Esophagus (tissue), 2 donors: ENCODE measurements around the gene FAM186B. TPM values are rescaled to one million over a fixed set of nuclear protein-coding genes. Genes with fewer than 3 reads are reported as not detected.

Experiments
- H3K27ac ChIP-seq, 2 donors: one replicate each; pipeline ENCODE4 v1.5.1; 2013; ENCODE audit warnings: low read depth in 2 of 2, mild to moderate bottlenecking in 2 of 2, inconsistent platforms in 1 of 2, low read length in 1 of 2, moderate library complexity in 1 of 2
- H3K27me3 ChIP-seq, 2 donors: one replicate each; pipeline ENCODE4 v1.6.1; 2013; ENCODE audit warnings: low read length in 2 of 2, control low read depth in 1 of 2, mild to moderate bottlenecking in 1 of 2; ENCODE audit not compliant: insufficient read depth in 2 of 2, control insufficient read depth in 1 of 2
- H3K36me3 ChIP-seq, 2 donors: one replicate each; pipeline ENCODE4 v1.6.1; 2013; ENCODE audit warnings: low read length in 1 of 2; ENCODE audit not compliant: control insufficient read depth in 2 of 2, insufficient read depth in 2 of 2
- H3K4me1 ChIP-seq, 2 donors: one replicate each; pipeline ENCODE4 v1.6.1; 2013; ENCODE audit warnings: low read length in 1 of 2; ENCODE audit not compliant: control insufficient read depth in 2 of 2, insufficient read depth in 2 of 2
- H3K4me3 ChIP-seq, 2 donors: one replicate each; pipeline ENCODE4 v1.5.1; 2013; ENCODE audit warnings: low read length in 2 of 2, mild to moderate bottlenecking in 2 of 2, low read depth in 1 of 2, moderate library complexity in 1 of 2
- H3K9me3 ChIP-seq, 2 donors: one replicate each; pipeline ENCODE4 v1.6.1; 2013; ENCODE audit warnings: mild to moderate bottlenecking in 2 of 2, low read depth in 1 of 2, low read length in 1 of 2, moderate library complexity in 1 of 2; ENCODE audit not compliant: control insufficient read depth in 2 of 2, insufficient read depth in 1 of 2
- WGBS, 2 donors: extraction: QIAGEN DNeasy Blood & Tissue Kit; methylation state at CpG; one replicate each; pipeline ENCODE4 v1.1.7; 2013; 5-methylcytosine and 5-hydroxymethylcytosine counted together
- polyA plus RNA-seq, 2 donors: library from polyadenylated mRNA; stranded (reverse); fragments of 200-250 nt; gene quantifications; one replicate each; pipeline ENCODE4 v1.2.3, GENCODE V29; 2013
- donor health status: healthy with polysubstance abuse.
- donor health status: Bipolar disorder and iron deficiency.

The FAM186B gene
- polyA plus RNA-seq, 2 donors, result 0.08 to 0.09 TPM

DNA sequence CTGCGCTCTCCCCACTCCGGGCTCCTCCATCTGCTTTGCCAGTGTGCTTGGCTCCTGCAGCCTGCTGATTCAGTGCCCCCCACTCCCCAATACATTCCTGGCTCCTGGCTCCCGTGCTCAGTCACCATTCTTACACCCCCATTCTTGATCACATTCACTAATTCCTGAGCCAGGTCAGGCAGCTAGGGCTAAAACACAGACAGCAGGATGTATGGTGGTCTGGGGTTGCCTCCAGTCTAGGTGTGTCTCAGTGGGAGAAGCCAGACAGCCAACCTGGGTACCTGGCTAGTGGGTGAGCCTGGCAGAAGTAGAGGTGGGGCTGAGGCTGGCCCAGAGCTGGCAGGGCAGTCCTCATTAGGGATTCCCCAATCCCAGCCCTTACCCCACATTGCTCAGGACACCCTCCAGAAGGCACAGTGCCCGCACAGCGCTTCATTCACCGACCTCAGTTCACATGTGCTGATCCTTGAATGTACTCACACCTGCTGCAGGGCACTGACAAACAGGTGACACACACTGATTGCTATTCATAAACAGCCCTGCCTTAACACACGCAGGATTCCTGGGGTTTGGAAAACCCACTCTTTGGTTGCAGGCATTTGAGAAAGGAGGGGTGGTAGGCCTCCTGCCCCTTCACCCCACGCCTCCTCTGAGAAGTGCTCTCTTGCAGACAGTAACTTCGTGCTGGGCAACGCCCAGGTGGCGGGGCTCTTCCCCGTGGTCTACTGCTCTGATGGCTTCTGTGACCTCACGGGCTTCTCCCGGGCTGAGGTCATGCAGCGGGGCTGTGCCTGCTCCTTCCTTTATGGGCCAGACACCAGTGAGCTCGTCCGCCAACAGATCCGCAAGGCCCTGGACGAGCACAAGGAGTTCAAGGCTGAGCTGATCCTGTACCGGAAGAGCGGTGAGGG is 65.0 kb downstream of the FAM186B start:
- Histone ChIP-seq H3K36me3 (no peaks in the 10 kb centered on the region), H3K27me3 (peaks cover 0 to 5% of the 10 kb centered on the region in 2 donors), H3K9me3 (no peaks in the 10 kb centered on the region), H3K27ac (no peak overlapping the region), H3K4me1 (peaks cover 3 to 11% of the 10 kb centered on the region in 2 donors), H3K4me3 (no peak overlapping the region)
- whole genome bisulfite sequencing, 2 donors, result 70 to 72% methylated on average over 21 of the region's 21 CpGs

DNA sequence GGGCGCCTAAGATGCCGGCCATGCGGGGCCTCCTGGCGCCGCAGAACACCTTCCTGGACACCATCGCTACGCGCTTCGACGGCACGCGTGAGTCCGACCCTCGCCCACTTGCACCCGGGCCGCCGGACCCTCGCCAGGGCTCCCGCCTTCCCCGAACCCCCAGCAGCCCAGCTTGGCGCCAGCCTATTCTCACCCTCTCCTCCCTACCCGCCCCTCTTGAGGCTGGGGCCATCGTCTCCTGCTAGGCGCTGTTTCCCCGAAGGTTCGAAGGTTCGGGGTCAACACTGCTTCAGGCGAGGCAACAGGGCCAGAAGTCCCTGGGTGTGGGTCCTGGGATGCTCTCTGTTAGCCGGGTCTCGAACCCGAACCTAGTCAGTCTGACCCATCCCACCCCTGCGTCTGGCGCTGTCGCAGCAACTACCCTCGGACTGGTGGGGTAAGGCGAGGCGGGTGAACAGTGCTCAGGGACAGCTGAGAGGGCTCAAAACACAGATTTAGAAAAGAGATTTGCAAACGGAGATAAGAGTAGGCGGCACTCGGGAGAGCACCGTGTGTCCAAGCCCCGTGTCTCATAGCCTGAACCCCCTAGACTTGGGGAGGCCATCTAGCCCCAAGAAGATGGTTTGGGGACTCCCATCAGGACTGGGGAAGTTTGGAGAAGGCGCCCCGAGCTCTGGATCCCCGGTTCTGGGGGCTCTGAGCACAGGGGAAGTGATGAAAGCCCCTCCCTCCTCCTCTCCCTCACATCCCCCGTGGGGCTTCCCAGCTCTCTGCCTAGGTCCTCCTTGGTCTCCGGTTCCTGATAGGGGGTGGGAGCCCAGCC is 65.8 kb downstream of the FAM186B start:
- Histone ChIP-seq H3K27me3 (peaks cover 0 to 5% of the 10 kb centered on the region in 2 donors), H3K4me3 (peak overlapping the region in 1 of 2 donors; percentile 48), H3K27ac (no peak overlapping the region), H3K4me1 (peaks cover 3 to 11% of the 10 kb centered on the region in 2 donors), H3K9me3 (no peaks in the 10 kb centered on the region), H3K36me3 (no peaks in the 10 kb centered on the region)
- 15 to 22% methylated on average over 37 to 47 of the region's 47 CpGs for WGBS, 2 donors

DNA sequence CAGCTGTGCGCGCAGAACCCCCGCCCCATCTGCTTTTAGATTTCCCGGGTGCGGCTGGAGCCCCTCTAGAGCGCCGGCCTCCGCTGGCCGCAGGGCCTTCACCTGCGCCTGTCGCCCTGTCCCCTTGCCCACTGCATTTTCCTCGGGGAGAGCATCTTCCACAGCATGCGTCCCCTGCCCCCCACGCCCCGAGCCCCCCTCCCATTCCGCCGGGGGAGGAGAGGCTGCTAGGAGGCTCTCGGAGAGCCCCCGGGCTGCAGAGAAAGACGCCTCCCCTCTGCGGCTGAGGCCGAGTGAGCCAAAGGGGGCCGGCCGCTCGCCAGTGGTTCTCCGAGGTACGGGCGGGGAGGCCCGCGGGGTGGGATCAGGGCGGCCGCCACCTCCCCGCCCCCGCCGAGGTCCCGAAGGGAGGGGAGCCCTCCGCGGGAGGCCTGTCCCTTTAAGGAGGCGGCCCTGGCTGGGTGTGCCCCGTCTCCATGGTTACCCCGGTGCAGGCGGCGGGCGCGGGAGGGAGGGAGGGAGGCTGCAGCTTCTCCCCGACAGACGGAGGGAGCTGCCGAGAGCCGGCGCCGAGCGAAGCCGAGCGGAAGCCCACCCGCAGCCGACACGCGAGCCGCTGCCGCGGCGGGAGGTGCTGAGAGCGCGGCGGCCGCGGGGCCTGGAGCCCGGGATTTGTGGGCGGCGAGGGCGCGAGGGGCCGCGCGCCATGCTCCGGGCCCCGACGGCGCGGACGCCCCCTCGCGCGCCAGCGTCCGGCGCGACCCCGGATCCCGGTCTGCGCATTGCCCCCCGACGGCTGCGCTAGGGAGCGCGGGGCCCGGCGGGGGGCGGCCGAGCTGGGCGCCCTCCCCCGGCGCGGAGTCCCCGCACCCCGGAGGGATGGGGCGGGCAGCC is 66.7 kb downstream of the FAM186B start, which contains the start of gene KCNH3:
KCNH3 (plus strand) TSS at position 521 of the 894 bp plus-strand sequence. CDS start 387 bp downstream, outside the sequence.
- Histone ChIP-seq H3K4me3 (peak within 1 kb of the TSS; percentile 26 to 48), H3K9me3 (no peaks in the 10 kb centered on the region), H3K27ac (no peak within 1 kb of the TSS), H3K27me3 (peaks cover 0 to 5% of the 10 kb centered on the region in 2 donors), H3K36me3 (no peaks in the 10 kb centered on the region), H3K4me1 (peaks cover 3 to 11% of the 10 kb centered on the region in 2 donors)
- 0 to 1% methylated on average over 38 to 107 of the region's 107 CpGs for WGBS, 2 donors

- peak overlapping the region; percentile 13 to 48 for H3K4me3 ChIP-seq
- WGBS, 2 donors, result 0 to 1% methylated on average over 50 to 61 of the region's 61 CpGs
- H3K4me1 ChIP-seq, result peaks cover 3 to 9% of the 10 kb centered on the region in 2 donors
- peaks cover 0 to 5% of the 10 kb centered on the region in 2 donors for H3K27me3 ChIP-seq
- no peaks in the 10 kb centered on the region for H3K9me3 ChIP-seq
- H3K36me3 ChIP-seq, result no peaks in the 10 kb centered on the region
- no peak overlapping the region for H3K27ac ChIP-seq
Measured at GRCh38 chr12:49537752-49538509, 67.5 kb downstream of the FAM186B start.

Other genes starting within 250 kb of the FAM186B start
- gene SPATS2, start 238.2 kb downstream of the FAM186B start, polyA plus RNA-seq, result 1 to 10 TPM; 4.8 to 5.3 TPM
- under 1 TPM; 0.07 to 0.24 TPM for gene KCNH3, start 66.6 kb downstream of the FAM186B start, polyA plus RNA-seq
- gene MCRS1, start 37.5 kb downstream of the FAM186B start, polyA plus RNA-seq, result 10 to 100 TPM; 40.0 to 45.0 TPM
- 10 to 100 TPM; 10.6 to 19.9 TPM for gene PRPF40B, start 17.9 kb upstream of the FAM186B start, polyA plus RNA-seq
- gene FMNL3, start 101.8 kb upstream of the FAM186B start, polyA plus RNA-seq, result 1 to 10 TPM; 1.4 to 1.7 TPM
- 100 to 1,000 TPM; 169 to 252 TPM for gene TMBIM6, start 135.9 kb upstream of the FAM186B start, polyA plus RNA-seq
- 1 to 10 TPM; 3.1 to 8.4 TPM for gene NCKAP5L, start 222.8 kb upstream of the FAM186B start, polyA plus RNA-seq
- 1 to 10 TPM; 2.3 to 2.6 TPM for gene BCDIN3D, start 237.5 kb upstream of the FAM186B start, polyA plus RNA-seq